ENCODE measurements around the gene GPR179.

The GPR179 gene

GRCh38 chr17:38329808-38330730 lies 13.7 kb downstream of the GPR179 start:
- Histone ChIP-seq H3K27me3 (ENCODE audit: control insufficient read depth, low read length) (no peaks in the 10 kb centered on the region), H3K4me2 (ENCODE audit: low read length) (no peak overlapping the region), H3K4me1 (ENCODE audit: control insufficient read depth, low read length) (peaks cover 27% of the 10 kb centered on the region), H3K27ac (ENCODE audit: low read depth, low read length) (no peak overlapping the region), H4K20me1 (ENCODE audit: control insufficient read depth, insufficient read depth, low read depth, low read length) (peaks cover 3% of the 10 kb centered on the region; the same call in 1 of the 2 replicates), H3F3A (ENCODE audit: control insufficient read depth, insufficient read depth) (peaks cover 5% of the 10 kb centered on the region; the same call in 1 of the 2 replicates), H3K9me2 (replicated peaks; ENCODE audit: control insufficient read depth, low read length) (no peaks in the 10 kb centered on the region), H3K9me3 (ENCODE audit: control insufficient read depth, insufficient read depth, low read length) (no peaks in the 10 kb centered on the region), H3K79me2 (ENCODE audit: control insufficient read depth, low read length) (no peaks in the 10 kb centered on the region), H3K4me3 (ENCODE audit: low read length) (no peak overlapping the region), H3K36me3 (ENCODE audit: control insufficient read depth, low read length) (peaks cover 5% of the 10 kb centered on the region)
- TF ChIP-seq CTCF (IDR thresholded peaks at IDR 0.05; ENCODE audit: low read depth, low read length, poor library complexity, severe bottlenecking): no peak
- no peak for TF ChIP-seq EZH2phosphoT487 (IDR thresholded peaks at IDR 0.05; ENCODE audit: borderline replicate concordance, low read length)

DNA sequence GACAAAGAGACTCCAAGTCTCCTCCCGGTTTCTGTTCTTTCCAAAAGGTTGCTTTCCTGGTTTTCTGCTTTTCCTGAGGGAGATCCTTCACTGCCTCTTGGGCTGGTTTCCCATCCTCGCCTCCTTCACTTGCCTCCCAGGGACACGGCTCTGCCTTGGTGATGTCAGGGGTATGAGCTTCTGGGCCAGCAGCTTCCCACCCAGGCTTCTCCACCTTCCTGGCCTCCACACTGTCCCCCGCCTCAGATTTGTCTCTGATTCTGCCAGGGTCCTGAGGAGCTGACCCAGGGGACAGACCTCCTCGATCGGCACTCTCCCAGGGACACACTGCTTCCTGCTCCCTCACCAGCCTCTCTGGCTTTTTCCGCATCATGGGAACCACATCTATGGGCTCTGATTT lies 14.5 kb downstream of the GPR179 start:
- Histone ChIP-seq H3K27ac (ENCODE audit: low read depth, low read length) (no peak overlapping the region), H3K4me3 (ENCODE audit: low read length) (no peak overlapping the region)

GRCh38 chr17:38328620-38329019 lies 15.1 kb downstream of the GPR179 start:
- H4K20me1 ChIP-seq (ENCODE audit: control insufficient read depth, insufficient read depth, low read depth, low read length): peaks cover 3% of the 10 kb centered on the region; the same call in 1 of the 2 replicates
- H3K4me3 ChIP-seq (ENCODE audit: low read length): no peak overlapping the region
- TF ChIP-seq CTCF (IDR thresholded peaks at IDR 0.05; ENCODE audit: low read depth, low read length, poor library complexity, severe bottlenecking) (no peak), EZH2phosphoT487 (IDR thresholded peaks at IDR 0.05; ENCODE audit: borderline replicate concordance, low read length) (no peak)
- H3K27me3 ChIP-seq (ENCODE audit: control insufficient read depth, low read length): no peaks in the 10 kb centered on the region
- H3K27ac ChIP-seq (ENCODE audit: low read depth, low read length): no peak overlapping the region
- H3F3A ChIP-seq (ENCODE audit: control insufficient read depth, insufficient read depth): peaks cover 5% of the 10 kb centered on the region; the same call in 1 of the 2 replicates
- no peaks in the 10 kb centered on the region for H3K9me3 ChIP-seq (ENCODE audit: control insufficient read depth, insufficient read depth, low read length)
- H3K4me1 ChIP-seq (ENCODE audit: control insufficient read depth, low read length): peaks cover 32% of the 10 kb centered on the region
- no peaks in the 10 kb centered on the region for H3K9me2 ChIP-seq (replicated peaks; ENCODE audit: control insufficient read depth, low read length)
- H3K36me3 ChIP-seq (ENCODE audit: control insufficient read depth, low read length): peaks cover 5% of the 10 kb centered on the region
- no peak overlapping the region for H3K4me2 ChIP-seq (ENCODE audit: low read length)
- no peaks in the 10 kb centered on the region for H3K79me2 ChIP-seq (ENCODE audit: control insufficient read depth, low read length)

More for the DNA sequence above, 14.5 kb downstream of the GPR179 start:
- peaks cover 3% of the 10 kb centered on the region; the same call in 1 of the 2 replicates for H4K20me1 ChIP-seq (ENCODE audit: control insufficient read depth, insufficient read depth, low read depth, low read length)
- H3K9me2 ChIP-seq (replicated peaks; ENCODE audit: control insufficient read depth, low read length): no peaks in the 10 kb centered on the region
- no peak for TF ChIP-seq CTCF (IDR thresholded peaks at IDR 0.05; ENCODE audit: low read depth, low read length, poor library complexity, severe bottlenecking)
- TF ChIP-seq EZH2phosphoT487 (IDR thresholded peaks at IDR 0.05; ENCODE audit: borderline replicate concordance, low read length): no peak
- peaks cover 5% of the 10 kb centered on the region for H3K36me3 ChIP-seq (ENCODE audit: control insufficient read depth, low read length)
- no peaks in the 10 kb centered on the region for H3K27me3 ChIP-seq (ENCODE audit: control insufficient read depth, low read length)
- peaks cover 32% of the 10 kb centered on the region for H3K4me1 ChIP-seq (ENCODE audit: control insufficient read depth, low read length)
- no peaks in the 10 kb centered on the region for H3K9me3 ChIP-seq (ENCODE audit: control insufficient read depth, insufficient read depth, low read length)
- no peaks in the 10 kb centered on the region for H3K79me2 ChIP-seq (ENCODE audit: control insufficient read depth, low read length)
- peaks cover 5% of the 10 kb centered on the region; the same call in 1 of the 2 replicates for H3F3A ChIP-seq (ENCODE audit: control insufficient read depth, insufficient read depth)
- no peak overlapping the region for H3K4me2 ChIP-seq (ENCODE audit: low read length)
